Right hindlimb (tissue), 1 donor: ENCODE measurements around the gene PUS3.
"Not testable (repeated sequence)": the region's sequence is repeated elsewhere in the genome, so short reads cannot be mapped to it uniquely, and the experiment has no call there.

Source experiments
- DNase-seq: peaks from one replicate; pipeline ENCODE4 v3.0.0-alpha.2; 2018

The PUS3 gene

DNA sequence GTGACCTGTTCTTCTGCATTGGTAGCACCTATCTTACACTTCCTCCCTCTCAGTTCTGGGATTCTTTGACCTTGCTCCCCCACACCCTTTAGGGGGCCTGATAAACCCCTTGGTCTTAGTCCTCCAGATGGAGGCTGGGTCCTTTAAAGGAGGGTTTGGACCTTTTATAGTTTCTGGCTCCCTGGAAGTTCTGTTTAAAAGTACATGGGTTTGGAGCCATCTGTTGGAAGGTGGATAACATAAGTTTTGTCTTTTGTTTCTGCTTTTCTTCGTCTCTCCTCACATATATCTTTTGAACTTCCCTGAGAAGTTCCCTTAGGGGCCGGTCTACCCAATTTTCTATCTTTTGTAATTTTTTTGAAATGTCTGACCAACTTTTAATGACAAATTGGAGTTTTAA lies 33.5 kb downstream of the PUS3 start:
- DNase-seq: no peak

- DNase-seq: not testable (repeated sequence)
Observed at GRCh38 chr11:125865354-125865753, 37.7 kb downstream of the PUS3 start.

GRCh38 chr11:125862786-125863185 lies 40.2 kb downstream of the PUS3 start:
- DNase-seq: not testable (repeated sequence)

GRCh38 chr11:125857670-125858069 lies 45.3 kb downstream of the PUS3 start:
- not testable (repeated sequence) for DNase-seq

- DNase-seq: no peak
Observed at GRCh38 chr11:125846188-125846587, 56.8 kb downstream of the PUS3 start.
